ENCODE data around the gene GATA5.

Gene GATA5

GRCh38 chr20:62445553-62446340 lies 30.0 kb downstream of the GATA5 start:
- no peak for TF ChIP-seq EP300 (IDR thresholded peaks at IDR 0.05; ENCODE audit: borderline replicate concordance)
- no peak for TF ChIP-seq CREB1 (IDR thresholded peaks at IDR 0.05; ENCODE audit: low read depth)

- TF ChIP-seq TAF1 (IDR thresholded peaks at IDR 0.05; ENCODE audit: low read depth) (no peak), NFIC (IDR thresholded peaks at IDR 0.05) (no peak), MAX (IDR thresholded peaks at IDR 0.05) (no peak), TCF12 (IDR thresholded peaks at IDR 0.05; ENCODE audit: low read depth) (no peak), ZBTB7A (IDR thresholded peaks at IDR 0.05; ENCODE audit: low read depth) (no peak), FOXM1 (IDR thresholded peaks at IDR 0.05; ENCODE audit: borderline replicate concordance, low read depth) (no peak), TEAD4 (IDR thresholded peaks at IDR 0.05) (no peak), CREB1 (IDR thresholded peaks at IDR 0.05; ENCODE audit: low read depth) (no peak), CEBPB (IDR thresholded peaks at IDR 0.05) (no peak), EP300 (IDR thresholded peaks at IDR 0.05; ENCODE audit: borderline replicate concordance) (no peak), USF1 (IDR thresholded peaks at IDR 0.05) (no peak), YY1 (IDR thresholded peaks at IDR 0.05; ENCODE audit: low read depth) (no peak), RAD21 (IDR thresholded peaks at IDR 0.05; ENCODE audit: low read depth) (no peak), EGR1 (IDR thresholded peaks at IDR 0.05) (no peak)
Observed at GRCh38 chr20:62444286-62444685, 31.5 kb downstream of the GATA5 start.

GRCh38 chr20:62441987-62442539 lies 33.7 kb downstream of the GATA5 start:
- no peak for TF ChIP-seq CEBPB (IDR thresholded peaks at IDR 0.05)
- no peak for TF ChIP-seq MAX (IDR thresholded peaks at IDR 0.05)
- no peak for TF ChIP-seq FOXM1 (IDR thresholded peaks at IDR 0.05; ENCODE audit: borderline replicate concordance, low read depth)
- no peak for TF ChIP-seq EP300 (IDR thresholded peaks at IDR 0.05; ENCODE audit: borderline replicate concordance)
- TF ChIP-seq CREB1 (IDR thresholded peaks at IDR 0.05; ENCODE audit: low read depth), result no peak
- no peak for TF ChIP-seq TEAD4 (IDR thresholded peaks at IDR 0.05)
- TF ChIP-seq RAD21 (IDR thresholded peaks at IDR 0.05; ENCODE audit: low read depth), result no peak
- TF ChIP-seq YY1 (IDR thresholded peaks at IDR 0.05; ENCODE audit: low read depth), result no peak
- no peak for TF ChIP-seq USF1 (IDR thresholded peaks at IDR 0.05)
- no peak for TF ChIP-seq TCF12 (IDR thresholded peaks at IDR 0.05; ENCODE audit: low read depth)
- no peak for TF ChIP-seq EGR1 (IDR thresholded peaks at IDR 0.05)
- TF ChIP-seq REST (IDR thresholded peaks at IDR 0.05; ENCODE audit: low read depth), result no peak

- TF ChIP-seq MAX (IDR thresholded peaks at IDR 0.05) (no peak), EP300 (IDR thresholded peaks at IDR 0.05; ENCODE audit: borderline replicate concordance) (no peak), RAD21 (IDR thresholded peaks at IDR 0.05; ENCODE audit: low read depth) (no peak), REST (IDR thresholded peaks at IDR 0.05; ENCODE audit: low read depth) (no peak), TCF12 (IDR thresholded peaks at IDR 0.05; ENCODE audit: low read depth) (no peak), ZBTB7A (IDR thresholded peaks at IDR 0.05; ENCODE audit: low read depth) (no peak), NFIC (IDR thresholded peaks at IDR 0.05) (no peak), YY1 (IDR thresholded peaks at IDR 0.05; ENCODE audit: low read depth) (no peak), USF1 (IDR thresholded peaks at IDR 0.05) (no peak), FOXM1 (IDR thresholded peaks at IDR 0.05; ENCODE audit: borderline replicate concordance, low read depth) (no peak), EGR1 (IDR thresholded peaks at IDR 0.05) (no peak), CEBPB (IDR thresholded peaks at IDR 0.05) (no peak), CREB1 (IDR thresholded peaks at IDR 0.05; ENCODE audit: low read depth) (no peak), TEAD4 (IDR thresholded peaks at IDR 0.05) (no peak)
Observed at GRCh38 chr20:62439218-62439617, 36.6 kb downstream of the GATA5 start.

- TF ChIP-seq MAX (IDR thresholded peaks at IDR 0.05) (no peak), USF1 (IDR thresholded peaks at IDR 0.05) (no peak), RAD21 (IDR thresholded peaks at IDR 0.05; ENCODE audit: low read depth) (no peak)
Observed at GRCh38 chr20:62437927-62438326, 37.9 kb downstream of the GATA5 start.
